Measurements from ENCODE around the gene ATP7B.
"Not testable (repeated sequence)": the region's sequence is repeated elsewhere in the genome, so short reads cannot be mapped to it uniquely, and the experiment has no call there.

ATP7B gene

GRCh38 chr13:51920267-51920666, 91.0 kb downstream of the ATP7B start:
- no peak for DNase-seq

GRCh38 chr13:51919531-51919930, 91.7 kb downstream of the ATP7B start:
- DNase-seq: no peak

GRCh38 chr13:51916962-51917361, 94.3 kb downstream of the ATP7B start:
- no peak for DNase-seq

GRCh38 chr13:51916051-51916818, 95.0 kb downstream of the ATP7B start:
- no peak for DNase-seq

GRCh38 chr13:51914137-51914493, 97.1 kb downstream of the ATP7B start:
- DNase-seq: no peak

GRCh38 chr13:51913421-51914136, 97.7 kb downstream of the ATP7B start:
- no peak for DNase-seq

GRCh38 chr13:51912511-51913225, 98.6 kb downstream of the ATP7B start:
- no peak for DNase-seq

- DNase-seq: no peak
Observed at GRCh38 chr13:51912091-51912490, 99.2 kb downstream of the ATP7B start.

GRCh38 chr13:51910508-51910907, 100.7 kb downstream of the ATP7B start:
- DNase-seq: no peak

- not testable (repeated sequence) for DNase-seq
Observed at GRCh38 chr13:51909265-51909664, 102.0 kb downstream of the ATP7B start.

GRCh38 chr13:51907040-51907732, 104.1 kb downstream of the ATP7B start:
- no peak for DNase-seq

GRCh38 chr13:51906581-51906980, 104.7 kb downstream of the ATP7B start:
- no peak for DNase-seq

- no peak for DNase-seq
Observed at GRCh38 chr13:51905787-51906186, 105.5 kb downstream of the ATP7B start.

GRCh38 chr13:51902776-51903175, 108.5 kb downstream of the ATP7B start:
- no peak for DNase-seq

- DNase-seq: no peak
Observed at GRCh38 chr13:51900471-51900870, 110.8 kb downstream of the ATP7B start.

GRCh38 chr13:51895906-51896888, 115.1 kb downstream of the ATP7B start:
- DNase-seq: no peak

- DNase-seq: no peak
Observed at GRCh38 chr13:51894239-51894638, 117.0 kb downstream of the ATP7B start.

- no peak for DNase-seq
Observed at GRCh38 chr13:51892657-51893056, 118.6 kb downstream of the ATP7B start.

GRCh38 chr13:51887468-51887867, 123.8 kb downstream of the ATP7B start:
- DNase-seq: no peak

GRCh38 chr13:51885651-51886050, 125.6 kb downstream of the ATP7B start:
- DNase-seq: no peak

GRCh38 chr13:51883226-51883600, 128.0 kb downstream of the ATP7B start:
- no peak for DNase-seq

All from activated T-cell treated with anti-CD3 and anti-CD28 coated beads for 4 hours (primary cell).